ENCODE data around the gene RNF31. TPM values are rescaled to one million over a fixed set of nuclear protein-coding genes. Genes with fewer than 3 reads are reported as not detected.

Gene RNF31
- polyA plus RNA-seq, 1 donor from 2014 or later = 98.7 TPM

DNA sequence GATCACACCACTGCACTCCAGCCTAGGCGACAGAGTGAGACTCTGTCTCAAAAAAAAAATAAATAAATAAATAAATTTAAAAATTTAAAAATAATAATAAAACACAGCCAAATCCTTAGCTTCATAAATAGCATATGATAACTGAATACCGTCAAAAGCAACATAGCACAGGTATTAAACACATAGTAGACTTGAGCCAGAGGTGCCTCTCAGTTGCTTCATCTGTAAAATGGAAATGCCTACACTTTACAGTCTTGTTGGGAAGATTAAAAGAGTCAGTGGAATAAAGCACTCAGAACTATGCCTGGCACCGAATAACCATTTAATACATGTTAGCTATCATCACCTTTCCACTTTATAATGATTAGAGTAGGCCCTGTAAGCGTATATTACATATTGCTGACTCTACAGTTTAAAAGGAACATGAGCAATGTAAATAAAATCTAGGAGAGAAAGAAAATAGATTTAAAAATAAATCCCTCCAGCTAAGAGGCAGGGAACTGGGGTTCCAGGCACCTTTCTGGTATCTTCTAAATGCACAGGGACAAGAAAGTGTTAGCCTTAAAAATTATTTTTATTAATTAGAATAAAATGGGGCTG lies 40.5 kb upstream of the RNF31 start:
- H3K36me3 ChIP-seq (ENCODE audit: insufficient read depth, low read length) = no peaks in the 10 kb centered on the region
- no peaks in the 10 kb centered on the region for H3K27me3 ChIP-seq (ENCODE audit: insufficient read depth, low read depth, low read length)
- H3K27ac ChIP-seq (ENCODE audit: low read length) = no peak overlapping the region
- no peak overlapping the region for H3K4me2 ChIP-seq (ENCODE audit: low read length)
- no peaks in the 10 kb centered on the region for H3K9me3 ChIP-seq (ENCODE audit: low read length)
- H3K9me2 ChIP-seq (ENCODE audit: insufficient read depth, low read length) = no peaks in the 10 kb centered on the region
- H3K79me2 ChIP-seq (replicated peaks; ENCODE audit: insufficient read depth, low read length) = no peaks in the 10 kb centered on the region
- no peak overlapping the region for H3K9ac ChIP-seq (ENCODE audit: low read length)
- no peaks in the 10 kb centered on the region for H3F3A ChIP-seq (ENCODE audit: insufficient read depth, low read length, poor library complexity, severe bottlenecking)
- H2AFZ ChIP-seq (ENCODE audit: low read depth, low read length) = no peak overlapping the region
- no peaks in the 10 kb centered on the region for H4K20me1 ChIP-seq (ENCODE audit: insufficient read depth)
- H3K4me3 ChIP-seq (ENCODE audit: low read length) = no peak overlapping the region
- TF ChIP-seq POLR2AphosphoS5 (IDR thresholded peaks at IDR 0.05) (no peak), EZH2 (IDR thresholded peaks at IDR 0.05; ENCODE audit: borderline replicate concordance, insufficient read depth, low read length, poor library complexity, severe bottlenecking) (no peak), SMC3 (conservative IDR thresholded peaks at IDR 0.05; ENCODE audit: poor library complexity) (no peak), TAF1 (IDR thresholded peaks at IDR 0.05; ENCODE audit: low read depth) (no peak), MXI1 (conservative IDR thresholded peaks at IDR 0.05; ENCODE audit: poor library complexity, severe bottlenecking) (no peak), EP300 (conservative IDR thresholded peaks at IDR 0.05; ENCODE audit: poor library complexity, severe bottlenecking) (no peak), RAD21 (conservative IDR thresholded peaks at IDR 0.05) (no peak), CTCF (IDR thresholded peaks at IDR 0.05; ENCODE audit: poor library complexity, severe bottlenecking) (no peak)
- TF ChIP-seq, protein P1, sequence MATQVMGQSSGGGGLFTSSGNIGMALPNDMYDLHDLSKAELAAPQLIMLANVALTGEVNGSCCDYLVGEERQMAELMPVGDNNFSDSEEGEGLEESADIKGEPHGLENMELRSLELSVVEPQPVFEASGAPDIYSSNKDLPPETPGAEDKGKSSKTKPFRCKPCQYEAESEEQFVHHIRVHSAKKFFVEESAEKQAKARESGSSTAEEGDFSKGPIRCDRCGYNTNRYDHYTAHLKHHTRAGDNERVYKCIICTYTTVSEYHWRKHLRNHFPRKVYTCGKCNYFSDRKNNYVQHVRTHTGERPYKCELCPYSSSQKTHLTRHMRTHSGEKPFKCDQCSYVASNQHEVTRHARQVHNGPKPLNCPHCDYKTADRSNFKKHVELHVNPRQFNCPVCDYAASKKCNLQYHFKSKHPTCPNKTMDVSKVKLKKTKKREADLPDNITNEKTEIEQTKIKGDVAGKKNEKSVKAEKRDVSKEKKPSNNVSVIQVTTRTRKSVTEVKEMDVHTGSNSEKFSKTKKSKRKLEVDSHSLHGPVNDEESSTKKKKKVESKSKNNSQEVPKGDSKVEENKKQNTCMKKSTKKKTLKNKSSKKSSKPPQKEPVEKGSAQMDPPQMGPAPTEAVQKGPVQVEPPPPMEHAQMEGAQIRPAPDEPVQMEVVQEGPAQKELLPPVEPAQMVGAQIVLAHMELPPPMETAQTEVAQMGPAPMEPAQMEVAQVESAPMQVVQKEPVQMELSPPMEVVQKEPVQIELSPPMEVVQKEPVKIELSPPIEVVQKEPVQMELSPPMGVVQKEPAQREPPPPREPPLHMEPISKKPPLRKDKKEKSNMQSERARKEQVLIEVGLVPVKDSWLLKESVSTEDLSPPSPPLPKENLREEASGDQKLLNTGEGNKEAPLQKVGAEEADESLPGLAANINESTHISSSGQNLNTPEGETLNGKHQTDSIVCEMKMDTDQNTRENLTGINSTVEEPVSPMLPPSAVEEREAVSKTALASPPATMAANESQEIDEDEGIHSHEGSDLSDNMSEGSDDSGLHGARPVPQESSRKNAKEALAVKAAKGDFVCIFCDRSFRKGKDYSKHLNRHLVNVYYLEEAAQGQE (IDR thresholded peaks at IDR 0.05; ENCODE audit: borderline replicate concordance) = no peak

- Histone ChIP-seq H3K27me3 (ENCODE audit: insufficient read depth, low read depth, low read length) (no peaks in the 10 kb centered on the region), H3K79me2 (replicated peaks; ENCODE audit: insufficient read depth, low read length) (no peaks in the 10 kb centered on the region), H3F3A (ENCODE audit: insufficient read depth, low read length, poor library complexity, severe bottlenecking) (no peaks in the 10 kb centered on the region), H3K9me2 (ENCODE audit: insufficient read depth, low read length) (no peaks in the 10 kb centered on the region), H3K27ac (ENCODE audit: low read length) (no peak overlapping the region), H3K36me3 (ENCODE audit: insufficient read depth, low read length) (no peaks in the 10 kb centered on the region), H4K20me1 (ENCODE audit: insufficient read depth) (no peaks in the 10 kb centered on the region), H3K9ac (ENCODE audit: low read length) (no peak overlapping the region), H2AFZ (ENCODE audit: low read depth, low read length) (no peak overlapping the region), H3K9me3 (ENCODE audit: low read length) (no peaks in the 10 kb centered on the region), H3K4me3 (ENCODE audit: low read length) (no peak overlapping the region), H3K4me2 (ENCODE audit: low read length) (no peak overlapping the region)
- TF ChIP-seq EZH2 (IDR thresholded peaks at IDR 0.05; ENCODE audit: borderline replicate concordance, insufficient read depth, low read length, poor library complexity, severe bottlenecking) (no peak), EP300 (conservative IDR thresholded peaks at IDR 0.05; ENCODE audit: poor library complexity, severe bottlenecking) (no peak), TAF1 (IDR thresholded peaks at IDR 0.05; ENCODE audit: low read depth) (no peak), CTCF (IDR thresholded peaks at IDR 0.05; ENCODE audit: poor library complexity, severe bottlenecking) (no peak), MXI1 (conservative IDR thresholded peaks at IDR 0.05; ENCODE audit: poor library complexity, severe bottlenecking) (no peak)
- TF ChIP-seq, protein P1 (IDR thresholded peaks at IDR 0.05; ENCODE audit: borderline replicate concordance) = no peak
Observed at GRCh38 chr14:24108336-24108874, 38.9 kb upstream of the RNF31 start.

All from neural cell (in vitro differentiated cells).